GM18502 (cell line): Measurements from ENCODE around the gene TEX264.
A peak's percentile ranks its signal among the peaks of the same experiment; 100 is the strongest.
"Not testable (repeated sequence)": the region's sequence is repeated elsewhere in the genome, so short reads cannot be mapped to it uniquely, and the experiment has no call there.

Experiments used
- ATAC-seq: cut with Tn5 transposase; IDR thresholded peaks from one replicate; pipeline ENCODE4 v1.9.1; 2021; ENCODE audit warnings: mild to moderate bottlenecking; ENCODE audit not compliant: unreplicated experiment, poor library complexity

TEX264 gene

DNA sequence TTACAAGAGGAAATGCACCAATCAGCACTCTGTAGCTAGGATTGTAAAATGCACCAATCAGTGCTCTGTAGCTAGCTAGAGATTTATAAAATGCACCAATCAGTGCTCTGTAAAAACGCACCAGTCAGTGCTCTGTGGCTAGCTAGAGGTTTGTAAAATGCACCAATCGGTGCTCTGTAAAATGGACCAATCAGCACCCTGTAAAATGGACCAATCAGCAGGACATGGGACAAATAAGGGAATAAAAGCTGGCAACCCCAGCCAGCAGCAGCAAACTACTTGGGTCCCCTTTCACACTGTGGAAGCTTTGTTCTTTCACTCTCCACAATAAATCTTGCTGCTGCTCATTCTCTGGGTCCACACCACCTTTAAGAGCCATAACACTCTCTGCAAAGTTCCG is 71.3 kb downstream of the TEX264 start:
- not testable (repeated sequence) for ATAC-seq

DNA sequence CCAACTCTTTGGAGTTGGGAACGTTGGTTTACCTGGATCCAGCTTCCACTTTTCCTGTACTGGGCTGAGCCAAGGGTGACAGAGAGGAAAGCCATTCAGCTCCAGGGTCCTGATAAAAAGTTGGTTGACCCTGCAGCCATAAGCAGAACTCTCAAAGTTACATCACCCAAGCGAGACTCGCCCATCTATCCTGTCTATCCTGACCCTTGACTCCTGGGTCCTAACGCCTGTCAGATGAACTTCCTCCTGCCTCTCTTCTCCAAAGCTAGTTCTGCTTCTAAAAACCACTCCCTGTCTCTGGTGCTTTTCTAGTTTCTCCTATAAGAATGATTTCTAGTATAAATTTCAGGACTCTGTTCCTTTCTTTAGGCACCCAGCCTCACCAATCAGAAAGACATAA is 71.9 kb downstream of the TEX264 start:
- not testable (repeated sequence) for ATAC-seq

DNA sequence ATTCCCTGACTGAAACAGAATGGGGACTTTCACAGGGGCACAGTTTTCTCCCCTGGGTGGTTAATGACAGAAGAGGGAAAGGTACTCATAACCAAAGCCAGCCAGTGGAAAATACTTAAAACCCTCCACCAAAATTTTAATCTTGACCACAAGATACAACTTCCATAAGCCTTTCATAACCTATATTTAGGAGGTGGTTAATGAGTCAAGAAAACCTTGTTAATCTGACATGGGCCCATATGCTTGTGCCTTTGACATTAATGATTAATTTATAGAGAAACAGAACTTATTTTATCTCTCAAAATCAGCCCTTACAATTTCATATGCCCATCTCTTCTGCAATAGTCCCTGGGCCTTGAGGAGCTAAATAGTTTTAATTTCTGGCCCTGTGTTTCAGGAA is 76.8 kb downstream of the TEX264 start:
- no peak for ATAC-seq

DNA sequence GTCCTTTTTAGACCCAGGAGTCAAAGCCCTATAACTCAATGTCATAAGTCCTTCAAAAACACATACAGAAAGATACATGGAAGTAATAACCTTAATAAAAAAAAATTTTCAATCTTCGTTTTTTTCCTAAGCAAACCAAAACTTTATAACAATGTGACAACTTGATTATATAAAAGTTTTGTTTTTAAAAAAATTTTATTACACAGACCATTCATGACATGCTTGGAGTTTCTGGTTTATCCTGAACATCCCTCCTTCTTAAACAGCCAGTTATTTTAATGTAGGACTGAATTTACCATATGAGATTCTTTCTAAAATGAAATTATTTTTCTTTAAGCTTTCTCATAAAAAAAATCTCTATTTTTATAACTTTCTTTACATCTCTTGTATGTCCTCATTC is 77.3 kb downstream of the TEX264 start:
- ATAC-seq: no peak

DNA sequence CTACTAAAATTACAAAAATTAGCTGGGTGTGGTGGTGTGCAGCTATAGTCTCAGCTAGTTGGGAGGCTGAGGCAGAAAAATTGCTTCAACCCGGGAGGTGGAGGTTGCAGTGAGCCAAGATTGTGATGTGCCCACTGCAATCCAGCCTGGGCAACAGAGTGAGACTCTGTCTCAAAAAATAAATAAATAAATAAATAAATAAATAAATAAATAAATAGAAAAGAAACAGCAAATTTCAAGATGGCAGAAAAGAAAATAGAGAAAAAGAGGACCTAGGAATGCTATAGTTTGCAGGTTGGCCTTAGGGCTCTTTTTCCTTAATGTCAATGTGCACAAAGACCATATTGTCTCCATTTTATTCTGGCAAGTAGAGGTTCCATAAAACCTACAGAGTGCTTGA is 79.8 kb downstream of the TEX264 start:
- no peak for ATAC-seq

DNA sequence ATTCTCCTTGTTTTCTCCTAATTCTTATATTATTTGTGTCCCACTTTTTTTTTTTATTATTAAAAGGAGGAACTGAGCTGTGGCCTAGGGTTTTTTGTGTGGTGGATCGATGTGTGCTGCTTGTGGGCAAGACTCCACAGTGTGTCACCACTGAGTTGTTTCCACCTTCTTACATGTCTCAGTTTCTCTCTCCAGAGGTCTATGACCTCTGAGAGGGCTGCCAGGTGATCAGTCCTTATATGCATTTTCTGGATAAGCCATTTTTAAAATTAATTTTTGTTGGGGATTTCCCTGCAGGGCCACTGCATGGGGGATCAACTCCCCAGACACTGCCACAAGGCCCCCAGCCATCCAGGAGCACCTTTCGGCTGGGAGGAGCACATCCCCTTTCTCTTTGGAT is 80.2 kb downstream of the TEX264 start:
- peak; percentile 58 for ATAC-seq
